Gastrocnemius medialis (tissue), 4 donors: ENCODE measurements around the gene ACSS2.

ENCODE experiments used
- CTCF ChIP-seq, 5 experiments: fragments of 450-650 bp in 3 of 5; fragments of 200-600 bp in 2 of 5; sonication (generic) in 2 of 5; IDR thresholded peaks in 4 of 5; conservative IDR thresholded peaks in 1 of 5; 1 replicate in 4 of 5; 2 replicates in 1 of 5; pipeline ENCODE4 v1.5.1; 2016 to 2019; ENCODE audit warnings: antibody characterized with exemption in 5 of 5, mild to moderate bottlenecking in 3 of 5, moderate library complexity in 3 of 5
- POLR2A ChIP-seq, 2 donors: fragments of 450-650 bp; IDR thresholded peaks; one replicate each; pipeline ENCODE4 v1.6.1; 2017; ENCODE audit warnings: antibody characterized with exemption in 2 of 2, mild to moderate bottlenecking in 2 of 2, moderate library complexity in 2 of 2

GRCh38 chr20:34886122-34886521 is 9.7 kb downstream of the ACSS2 start:
- TF ChIP-seq CTCF (IDR thresholded peaks at IDR 0.05 in 4 of 5, conservative IDR thresholded peaks at IDR 0.05 in 1 of 5) (no peak), POLR2A (IDR thresholded peaks at IDR 0.05) (no peak)
